GM18526 (cell line): ENCODE measurements around the gene FAM47E.

Experiments
- POLR2A ChIP-seq: IDR thresholded peaks from 3 replicates; pipeline ENCODE4 v1.6.1; 2011; ENCODE audit not compliant: insufficient read length; ENCODE audit errors: extremely low read depth

FAM47E gene

DNA sequence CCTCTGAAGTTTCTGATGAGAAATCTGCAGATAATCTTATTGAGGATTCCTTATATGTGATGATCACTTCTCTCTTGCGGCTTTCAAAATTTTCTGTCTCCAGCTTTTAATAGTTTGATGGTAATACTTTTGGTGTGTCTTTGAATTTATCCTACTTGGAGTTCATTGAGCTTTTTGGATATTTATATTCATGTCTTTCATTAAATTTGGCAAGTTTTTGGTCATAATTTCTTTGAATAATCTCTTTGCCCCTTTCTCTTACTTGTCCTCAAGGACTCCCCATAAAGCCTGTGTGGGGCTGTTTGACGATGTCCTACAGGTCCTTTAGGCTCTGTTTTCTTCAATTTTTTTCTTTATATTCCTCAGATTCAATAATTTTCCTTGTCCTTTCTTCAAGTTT lies 11.3 kb upstream of the FAM47E start:
- TF ChIP-seq POLR2A: no peak

- TF ChIP-seq POLR2A: no peak
These were observed 5.5 kb upstream of the FAM47E start for GRCh38 chr4:76246025-76246424.

DNA sequence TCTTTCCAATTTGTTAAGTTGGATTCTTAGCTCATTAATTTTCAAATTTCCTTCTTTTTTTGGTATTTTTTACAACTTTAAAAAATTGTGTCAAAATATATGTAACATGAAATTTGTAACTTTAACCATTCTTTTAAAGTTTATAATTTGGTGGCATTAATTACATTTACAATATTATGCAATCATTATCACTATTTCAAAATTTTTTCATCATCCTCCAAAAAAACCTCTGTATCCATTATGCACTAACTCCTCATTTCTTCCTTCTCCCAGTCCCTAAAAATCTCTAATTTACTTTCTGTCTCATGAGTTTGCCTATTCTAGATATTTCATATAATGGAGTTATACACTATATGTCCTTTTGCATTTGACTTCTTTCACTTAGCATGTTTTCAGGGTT lies 4.7 kb upstream of the FAM47E start:
- TF ChIP-seq POLR2A: no peak

GRCh38 chr4:76250962-76251361 lies 559 bp upstream of the FAM47E start:
- TF ChIP-seq POLR2A: no peak

DNA sequence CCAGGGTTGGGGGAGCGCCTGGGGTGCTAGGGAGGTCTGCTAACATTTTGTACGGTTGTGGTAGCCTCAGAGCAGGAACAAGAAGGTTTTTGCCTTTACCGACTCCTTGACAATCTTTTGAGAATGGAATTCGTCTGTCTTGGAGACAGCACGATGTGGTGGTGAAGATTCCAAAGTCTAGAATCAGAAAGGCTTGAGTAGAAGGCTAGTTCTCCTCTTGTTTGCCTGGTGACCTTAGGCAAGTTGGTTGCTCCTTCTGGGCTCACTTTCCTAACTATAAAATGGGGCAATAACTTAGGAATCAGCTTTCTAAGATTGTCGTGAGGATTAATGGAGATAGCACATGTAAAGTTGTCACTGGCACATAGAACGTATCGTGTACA lies 741 bp downstream of the FAM47E start:
- TF ChIP-seq POLR2A: no peak

- TF ChIP-seq POLR2A: no peak
These were observed 2.0 kb downstream of the FAM47E start for GRCh38 chr4:76253511-76253910.

GRCh38 chr4:76256032-76256431 lies 4.5 kb downstream of the FAM47E start:
- no peak for TF ChIP-seq POLR2A

DNA sequence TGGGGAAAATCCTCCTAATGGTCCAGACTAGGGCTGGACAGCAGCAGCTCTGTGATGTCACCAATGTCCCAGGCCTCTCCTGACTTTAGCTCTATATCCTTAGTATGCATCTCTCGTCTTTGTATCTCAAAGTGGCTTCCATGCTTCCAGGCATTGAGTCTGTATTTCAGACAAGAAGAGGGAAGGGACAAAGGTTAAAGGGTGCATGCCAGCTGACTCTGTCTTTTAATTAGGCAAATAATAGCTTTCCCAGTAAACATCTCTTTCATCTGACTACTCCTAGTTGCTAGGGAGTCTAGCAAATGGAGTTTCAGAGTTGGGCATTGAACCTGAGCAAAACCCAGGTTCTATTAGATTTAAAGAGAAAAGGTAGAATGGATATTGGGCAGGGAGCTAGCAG lies 5.4 kb downstream of the FAM47E start:
- TF ChIP-seq POLR2A: no peak

DNA sequence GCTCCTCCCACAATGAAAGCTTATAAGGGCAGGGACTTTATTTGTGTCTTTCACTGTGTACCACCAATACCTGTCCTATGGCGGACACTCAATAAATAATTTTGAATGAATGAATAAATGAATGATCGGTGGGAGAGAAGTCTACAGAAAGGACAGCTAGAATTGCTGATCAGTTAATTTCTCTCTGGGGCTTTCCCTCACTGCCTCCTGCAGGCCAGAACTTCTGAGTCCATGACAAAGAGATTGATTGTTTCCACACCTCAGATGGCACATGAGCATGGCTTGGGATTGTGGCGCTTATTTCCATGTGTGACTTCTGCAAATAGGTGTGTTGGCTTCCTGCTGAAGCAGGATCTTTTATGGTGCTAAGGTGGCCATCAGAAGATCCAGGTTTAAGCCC lies 6.3 kb downstream of the FAM47E start:
- TF ChIP-seq POLR2A: no peak

DNA sequence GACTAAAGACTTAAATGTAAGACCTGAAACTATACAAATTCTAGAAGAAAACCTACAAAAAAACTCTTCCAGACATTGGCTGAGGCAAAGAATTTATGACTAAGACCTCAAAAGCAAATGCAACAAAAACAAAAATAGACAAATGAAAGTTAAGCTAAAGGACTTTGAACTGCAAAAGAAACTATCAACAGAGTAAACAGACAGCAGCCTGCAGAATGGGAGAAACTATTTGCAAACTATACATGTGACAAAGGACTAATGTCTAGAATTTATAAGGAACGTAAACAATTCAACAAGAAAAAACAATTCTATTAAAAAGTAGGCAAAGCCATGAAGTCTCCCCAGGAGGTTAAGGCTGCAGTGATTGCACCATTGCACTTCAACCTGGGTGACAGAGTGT lies 9.1 kb downstream of the FAM47E start:
- no peak for TF ChIP-seq POLR2A

- no peak for TF ChIP-seq POLR2A
These were observed 14.2 kb downstream of the FAM47E start for GRCh38 chr4:76265631-76266218.

DNA sequence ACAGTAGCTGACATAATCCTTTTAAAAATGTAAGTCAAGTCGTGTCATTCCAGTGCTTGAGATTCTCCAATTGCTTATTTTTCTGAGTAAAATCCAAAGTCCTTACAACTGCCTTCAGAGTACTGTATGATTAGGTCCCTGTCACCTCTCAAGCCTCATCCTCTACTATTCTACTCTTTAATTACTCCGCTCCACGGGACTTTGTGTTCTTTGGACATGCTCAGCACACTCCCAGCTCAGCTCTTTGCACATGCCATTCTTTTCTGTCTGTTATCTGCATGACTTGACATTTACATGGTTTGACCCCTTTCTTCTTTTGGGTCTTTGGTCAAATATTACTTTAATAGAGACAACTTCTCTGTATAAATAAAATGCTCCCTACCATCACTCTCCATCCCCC lies 15.1 kb downstream of the FAM47E start:
- no peak for TF ChIP-seq POLR2A

GRCh38 chr4:76267811-76268210 lies 16.3 kb downstream of the FAM47E start:
- TF ChIP-seq POLR2A: no peak

DNA sequence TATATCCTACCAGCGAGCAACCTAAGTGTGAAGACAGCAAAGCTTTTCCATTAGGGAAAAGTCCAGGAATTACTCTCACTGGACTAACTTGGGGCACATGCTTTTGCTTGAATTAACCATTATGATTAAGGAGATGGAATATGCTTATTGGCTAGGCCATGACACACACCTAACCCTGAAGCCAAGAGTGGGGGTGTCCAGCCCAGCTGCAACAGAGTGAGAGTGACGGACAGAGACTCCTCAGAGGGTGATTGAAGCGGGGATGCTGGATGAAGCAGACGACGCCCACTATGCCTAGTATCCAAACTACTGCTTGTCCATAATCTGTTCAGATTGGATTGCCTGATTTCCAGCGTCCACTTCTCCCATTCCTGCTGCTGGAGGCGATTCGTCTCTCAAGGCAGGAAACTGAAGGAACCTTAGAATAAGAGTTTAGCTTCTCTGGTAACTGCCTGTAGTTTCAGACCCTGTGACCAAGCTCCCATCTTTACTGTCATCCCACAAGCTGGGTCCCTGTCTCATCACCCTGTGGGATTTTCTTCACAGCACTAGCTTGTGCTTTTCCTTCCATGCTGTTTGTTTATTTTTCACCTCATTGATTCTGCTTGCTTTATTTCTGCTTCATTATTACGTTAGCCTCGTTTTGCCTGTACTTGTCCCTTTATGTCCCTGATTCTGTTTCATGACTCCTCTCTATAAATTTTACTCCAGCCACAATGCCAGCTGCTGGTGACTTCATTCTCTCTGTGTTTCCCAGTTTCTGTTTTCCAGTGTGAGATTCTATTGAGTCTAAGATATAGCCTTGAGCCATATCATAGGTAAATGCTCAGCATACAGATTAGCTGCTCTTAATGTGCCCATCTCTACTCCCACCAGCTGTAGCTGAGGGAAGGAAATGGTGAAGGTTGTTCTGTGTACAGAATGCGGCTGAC lies 19.0 kb downstream of the FAM47E start:
- TF ChIP-seq POLR2A: no peak

DNA sequence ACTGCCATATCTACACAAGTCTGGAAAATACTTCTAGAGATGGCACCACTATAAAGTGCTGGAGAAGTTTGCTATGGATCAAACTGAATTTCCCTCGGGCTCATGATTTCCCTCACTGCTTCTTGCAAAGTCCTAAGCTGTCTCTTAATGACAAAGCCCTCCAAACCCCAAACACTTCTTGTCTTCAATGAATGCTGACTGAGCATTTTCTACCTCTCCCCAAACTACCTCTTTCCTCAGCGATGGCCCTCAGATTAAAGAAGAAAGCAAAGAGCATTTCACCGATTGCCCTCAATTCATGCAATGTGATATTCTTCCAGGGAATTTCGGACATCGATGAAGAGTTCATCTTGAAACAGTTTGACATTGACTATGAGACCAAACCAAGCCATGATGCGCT lies 19.7 kb downstream of the FAM47E start:
- TF ChIP-seq POLR2A: no peak

- TF ChIP-seq POLR2A: no peak
These were observed 20.6 kb downstream of the FAM47E start for GRCh38 chr4:76272073-76272472.

GRCh38 chr4:76272582-76272981 lies 21.1 kb downstream of the FAM47E start:
- no peak for TF ChIP-seq POLR2A
